Keratinocyte (primary cell): ENCODE measurements around the gene PLK1.

ENCODE experiments used
- CTCF ChIP-seq, 3 experiments: IDR thresholded peaks in 1 of 3; conservative IDR thresholded peaks in 1 of 3; optimal IDR thresholded peaks in 1 of 3; 2 replicates in 2 of 3; 3 replicates in 1 of 3; pipeline versions ENCODE3 to v1.5.1; 2011; ENCODE audit warnings: low read length in 3 of 3, mild to moderate bottlenecking in 3 of 3, moderate library complexity in 2 of 3, control low read depth in 1 of 3, inconsistent platforms in 1 of 3; ENCODE audit not compliant: insufficient read depth in 2 of 3; ENCODE audit errors: extremely low read depth in 1 of 3
- EZH2 ChIP-seq: IDR thresholded peaks from one replicate; pipeline ENCODE4 v1.6.1; 2012; ENCODE audit warnings: inconsistent platforms, mild to moderate bottlenecking, low read length, moderate library complexity

GRCh38 chr16:23666571-23667354 is 11.9 kb upstream of the PLK1 start:
- TF ChIP-seq CTCF (optimal IDR thresholded peaks at IDR 0.05 in 1 of 3, IDR thresholded peaks at IDR 0.05 in 1 of 3, conservative IDR thresholded peaks at IDR 0.05 in 1 of 3; ENCODE audit: extremely low read depth in 1 of 3, insufficient read depth in 2 of 3, low read length in 3 of 3) (no peak), EZH2 (no peak)
